RWPE2 (cell line): Measurements from ENCODE around the gene TMEM131.

Experiments used
- ATAC-seq: fragments of 200-7000 bp; cut with Tn5 transposase; 3 replicates; pipeline ENCODE4 v1.9.1; 2021; ENCODE audit warnings: low read depth
- DNase-seq: peaks from one replicate; pipeline ENCODE4 v3.0.0-alpha.2; 2020; ENCODE audit warnings: low spot score
- H3K27ac ChIP-seq: fragments of 450-650 bp; 2 replicates; pipeline ENCODE4 v1.5.1; 2017; ENCODE audit warnings: mild to moderate bottlenecking; ENCODE audit not compliant: poor library complexity, severe bottlenecking
- H3K27me3 ChIP-seq: fragments of 250-450 bp; sonication (Bioruptor Pico); 2 replicates; pipeline ENCODE4 v1.5.1; 2021; ENCODE audit warnings: mild to moderate bottlenecking, moderate library complexity; ENCODE audit not compliant: insufficient read depth, poor library complexity, severe bottlenecking
- H3K36me3 ChIP-seq: fragments of 250-450 bp; sonication (Bioruptor Pico); 2 replicates; pipeline ENCODE4 v1.5.1; 2020; ENCODE audit warnings: low read depth, mild to moderate bottlenecking, moderate library complexity
- H3K4me1 ChIP-seq: fragments of 250-450 bp; sonication (Bioruptor Pico); 2 replicates; pipeline ENCODE4 v1.5.1; 2021; ENCODE audit warnings: mild to moderate bottlenecking, moderate library complexity; ENCODE audit not compliant: insufficient read depth, poor library complexity, severe bottlenecking
- H3K4me3 ChIP-seq: fragments of 250-450 bp; sonication (Bioruptor Pico); 2 replicates; pipeline ENCODE4 v1.5.1; 2021; ENCODE audit warnings: mild to moderate bottlenecking, moderate library complexity; ENCODE audit not compliant: severe bottlenecking
- H3K9me3 ChIP-seq: fragments of 250-450 bp; sonication (Bioruptor Pico); 2 replicates; pipeline ENCODE4 v1.5.1; 2021; ENCODE audit warnings: mild to moderate bottlenecking, moderate library complexity; ENCODE audit not compliant: severe bottlenecking
- TF ChIP-seq, protein P1 (sequence below): fragments of 450-650 bp; IDR thresholded peaks from one replicate; pipeline ENCODE4 v1.5.1; 2017; ENCODE audit warnings: mild to moderate bottlenecking, moderate library complexity; ENCODE audit not compliant: poor library complexity, severe bottlenecking

TMEM131 gene

DNA sequence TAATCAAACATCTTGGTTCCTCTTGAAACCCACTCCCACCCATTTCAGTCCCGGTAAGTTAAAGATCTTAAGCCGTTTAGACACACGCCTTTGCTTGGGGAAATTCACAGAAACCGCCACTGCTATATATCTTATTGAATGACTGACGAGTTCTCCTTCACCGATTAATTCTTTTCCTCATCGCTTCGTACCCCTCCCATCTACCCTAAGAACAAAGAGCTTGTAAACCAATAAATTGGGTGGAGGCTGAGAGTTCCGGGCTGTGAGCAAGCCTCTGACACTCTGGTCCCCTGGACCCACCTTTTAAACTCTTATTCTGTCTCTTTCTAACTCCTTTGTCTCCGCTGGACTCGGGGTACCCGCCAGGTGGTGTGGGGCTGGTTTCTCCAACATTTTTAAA lies 30.6 kb downstream of the TMEM131 start:
- no peak for DNase-seq
- H3K27ac ChIP-seq, result no peak overlapping the region
- H3K36me3 ChIP-seq, result no peaks in the 10 kb centered on the region
- peaks cover 30% of the 10 kb centered on the region for H3K4me1 ChIP-seq
- no peak overlapping the region for H3K4me3 ChIP-seq
- ATAC-seq, result no peak
- TF ChIP-seq, protein P1, sequence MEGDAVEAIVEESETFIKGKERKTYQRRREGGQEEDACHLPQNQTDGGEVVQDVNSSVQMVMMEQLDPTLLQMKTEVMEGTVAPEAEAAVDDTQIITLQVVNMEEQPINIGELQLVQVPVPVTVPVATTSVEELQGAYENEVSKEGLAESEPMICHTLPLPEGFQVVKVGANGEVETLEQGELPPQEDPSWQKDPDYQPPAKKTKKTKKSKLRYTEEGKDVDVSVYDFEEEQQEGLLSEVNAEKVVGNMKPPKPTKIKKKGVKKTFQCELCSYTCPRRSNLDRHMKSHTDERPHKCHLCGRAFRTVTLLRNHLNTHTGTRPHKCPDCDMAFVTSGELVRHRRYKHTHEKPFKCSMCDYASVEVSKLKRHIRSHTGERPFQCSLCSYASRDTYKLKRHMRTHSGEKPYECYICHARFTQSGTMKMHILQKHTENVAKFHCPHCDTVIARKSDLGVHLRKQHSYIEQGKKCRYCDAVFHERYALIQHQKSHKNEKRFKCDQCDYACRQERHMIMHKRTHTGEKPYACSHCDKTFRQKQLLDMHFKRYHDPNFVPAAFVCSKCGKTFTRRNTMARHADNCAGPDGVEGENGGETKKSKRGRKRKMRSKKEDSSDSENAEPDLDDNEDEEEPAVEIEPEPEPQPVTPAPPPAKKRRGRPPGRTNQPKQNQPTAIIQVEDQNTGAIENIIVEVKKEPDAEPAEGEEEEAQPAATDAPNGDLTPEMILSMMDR, result no peak
- no peaks in the 10 kb centered on the region for H3K9me3 ChIP-seq
- H3K27me3 ChIP-seq, result no peaks in the 10 kb centered on the region

DNA sequence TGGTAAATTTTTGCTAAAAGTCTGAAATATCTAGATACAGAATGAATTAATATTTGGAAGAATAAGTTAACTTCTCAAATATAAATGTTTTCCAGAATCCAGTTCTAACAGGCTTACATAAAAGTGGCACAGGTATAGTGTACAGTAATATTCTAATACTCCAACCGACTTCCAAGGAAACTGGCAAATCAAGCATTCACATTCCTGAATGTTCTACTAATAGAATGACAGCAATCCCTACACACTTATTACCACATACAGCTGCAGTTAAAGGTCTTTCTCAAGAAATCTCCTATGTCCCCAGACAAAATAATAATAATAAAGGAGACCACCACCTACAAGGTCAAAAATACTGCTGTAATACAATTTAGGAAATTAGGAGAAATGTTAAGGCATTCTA lies 31.9 kb downstream of the TMEM131 start:
- H3K4me3 ChIP-seq, result no peak overlapping the region
- no peaks in the 10 kb centered on the region for H3K9me3 ChIP-seq
- no peaks in the 10 kb centered on the region for H3K36me3 ChIP-seq
- peaks cover 30% of the 10 kb centered on the region for H3K4me1 ChIP-seq
- H3K27ac ChIP-seq, result no peak overlapping the region
- ATAC-seq (peak; percentile 67), DNase-seq (no peak)
- TF ChIP-seq, protein P1, result no peak
- H3K27me3 ChIP-seq, result no peaks in the 10 kb centered on the region

DNA sequence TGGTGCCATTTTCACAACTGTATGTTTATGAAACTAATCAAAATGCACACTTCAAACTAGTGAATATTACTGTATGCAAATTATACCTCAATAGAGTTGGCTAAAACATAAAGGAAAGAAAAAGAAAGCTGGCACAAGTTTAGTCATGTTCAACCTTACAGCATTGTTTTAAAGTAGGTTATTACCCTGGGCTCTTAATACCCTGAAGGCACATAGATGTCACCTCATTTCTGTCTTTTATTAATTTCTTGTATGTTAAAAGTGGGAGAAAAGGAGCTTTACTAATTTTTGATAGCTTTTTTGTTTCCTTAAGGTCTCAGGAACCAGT lies 32.7 kb downstream of the TMEM131 start:
- Histone ChIP-seq H3K27me3 (no peaks in the 10 kb centered on the region), H3K4me3 (no peak overlapping the region), H3K9me3 (no peaks in the 10 kb centered on the region), H3K4me1 (peaks cover 30% of the 10 kb centered on the region), H3K36me3 (no peaks in the 10 kb centered on the region), H3K27ac (peak overlapping the region; percentile 8)
- DNase-seq, result no peak
- TF ChIP-seq, protein P1, result no peak
- no peak for ATAC-seq

DNA sequence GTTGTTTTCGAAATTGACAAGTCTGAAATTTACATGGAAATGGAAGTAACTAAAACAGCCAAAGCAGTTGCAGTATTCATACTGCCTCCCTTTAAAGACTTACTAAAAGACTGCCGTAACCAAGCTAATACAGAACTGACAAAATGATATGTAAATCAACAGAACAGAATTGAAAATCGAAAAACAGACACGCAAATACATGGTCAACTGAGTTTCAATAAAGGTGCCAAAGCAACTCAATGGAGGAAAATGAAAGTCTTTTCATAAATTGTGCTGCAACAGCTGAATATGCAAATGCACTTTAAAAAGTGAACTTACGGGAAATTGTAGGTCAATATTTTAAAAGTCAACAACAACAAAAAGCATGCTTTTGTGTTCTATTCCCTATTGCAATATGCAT lies 34.2 kb downstream of the TMEM131 start:
- Histone ChIP-seq H3K4me3 (no peak overlapping the region), H3K9me3 (no peaks in the 10 kb centered on the region), H3K27ac (no peak overlapping the region), H3K27me3 (no peaks in the 10 kb centered on the region), H3K36me3 (no peaks in the 10 kb centered on the region), H3K4me1 (peaks cover 25% of the 10 kb centered on the region)
- TF ChIP-seq, protein P1, result no peak
- DNase-seq (no peak), ATAC-seq (no peak)

DNA sequence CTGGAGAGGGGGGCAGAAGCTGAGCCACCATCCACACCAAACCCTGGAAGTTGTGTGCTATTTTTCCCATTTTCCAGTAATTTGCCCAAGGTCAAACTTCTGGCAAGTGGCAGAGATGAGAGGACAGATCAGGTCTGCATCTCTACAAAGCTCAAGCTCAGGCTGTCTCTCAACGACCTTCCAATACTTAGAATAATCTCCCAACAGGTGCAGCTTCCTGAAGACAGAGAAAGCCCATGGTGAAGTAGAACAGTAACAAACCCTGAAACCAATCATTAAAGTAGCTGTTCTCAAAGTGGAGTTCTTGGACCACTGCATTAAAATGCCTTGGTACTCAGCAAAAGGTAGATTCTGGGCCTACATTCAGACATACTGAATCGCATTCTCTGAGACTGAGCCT lies 37.6 kb downstream of the TMEM131 start:
- Histone ChIP-seq H3K4me1 (peaks cover 12% of the 10 kb centered on the region), H3K4me3 (no peak overlapping the region), H3K27me3 (no peaks in the 10 kb centered on the region), H3K9me3 (no peaks in the 10 kb centered on the region), H3K36me3 (no peaks in the 10 kb centered on the region), H3K27ac (no peak overlapping the region)
- TF ChIP-seq, protein P1, result no peak
- DNase-seq (no peak), ATAC-seq (no peak)
